Thoracic aorta (tissue), 2 donors: ENCODE measurements around the gene CLDN2. TPM values are rescaled to one million over a fixed set of nuclear protein-coding genes. Genes with fewer than 3 reads are reported as not detected.
"Not testable (repeated sequence)": the region's sequence is repeated elsewhere in the genome, so short reads cannot be mapped to it uniquely, and the experiment has no call there.

Experiments
- ATAC-seq: fragments of 150-250 bp; one replicate; pipeline ENCODE4 v1.8.0; 2017; ENCODE audit warnings: low read depth; ENCODE audit not compliant: insufficient number of reproducible peaks, low FRiP score
- DNase-seq: peaks from one replicate; pipeline ENCODE4 v3.0.0-alpha.2; 2020; ENCODE audit warnings: low spot score
- H3K27ac ChIP-seq, 2 donors: fragments of 200-600 bp; sonication (generic); 1 replicate in 1 of 2; 2 replicates in 1 of 2; pipeline ENCODE4 v1.5.1; 2016; ENCODE audit warnings: mild to moderate bottlenecking in 2 of 2, moderate library complexity in 2 of 2
- H3K27me3 ChIP-seq: fragments of 200-600 bp; sonication (generic); replicated peaks from 2 replicates; pipeline ENCODE4 v1.6.0; 2016; ENCODE audit warnings: mild to moderate bottlenecking; ENCODE audit not compliant: insufficient read depth
- H3K36me3 ChIP-seq: fragments of 200-600 bp; sonication (generic); one replicate; pipeline ENCODE4 v1.5.1; 2016
- H3K4me1 ChIP-seq, 2 donors: fragments of 200-600 bp; sonication (generic); 1 replicate in 1 of 2; 2 replicates in 1 of 2; pipeline versions ENCODE4 v1.5.1 to v1.6.0; 2016; ENCODE audit warnings: low read depth in 2 of 2, mild to moderate bottlenecking in 1 of 2; ENCODE audit not compliant: control insufficient read depth in 1 of 2
- H3K4me3 ChIP-seq: fragments of 200-600 bp; sonication (generic); 2 replicates; pipeline ENCODE4 v1.5.1; 2016; ENCODE audit warnings: mild to moderate bottlenecking
- H3K9me3 ChIP-seq: fragments of 200-600 bp; sonication (generic); 2 replicates; pipeline ENCODE4 v1.5.1; 2016
- total RNA-seq, 2 donors: library from RNA; depleted of rRNA; stranded (reverse); fragments of >200 nt; gene quantifications; one replicate each; pipeline versions ENCODE4 v1.1.0 to v1.2.3, GENCODE V29; 2016
- TF ChIP-seq, protein P1 (sequence below): fragments of 200-600 bp; sonication (generic); IDR thresholded peaks from one replicate; pipeline ENCODE4 v1.5.1; 2019; ENCODE audit warnings: antibody characterized with exemption

Gene CLDN2, protein sequence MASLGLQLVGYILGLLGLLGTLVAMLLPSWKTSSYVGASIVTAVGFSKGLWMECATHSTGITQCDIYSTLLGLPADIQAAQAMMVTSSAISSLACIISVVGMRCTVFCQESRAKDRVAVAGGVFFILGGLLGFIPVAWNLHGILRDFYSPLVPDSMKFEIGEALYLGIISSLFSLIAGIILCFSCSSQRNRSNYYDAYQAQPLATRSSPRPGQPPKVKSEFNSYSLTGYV
- not detected for total RNA-seq

DNA sequence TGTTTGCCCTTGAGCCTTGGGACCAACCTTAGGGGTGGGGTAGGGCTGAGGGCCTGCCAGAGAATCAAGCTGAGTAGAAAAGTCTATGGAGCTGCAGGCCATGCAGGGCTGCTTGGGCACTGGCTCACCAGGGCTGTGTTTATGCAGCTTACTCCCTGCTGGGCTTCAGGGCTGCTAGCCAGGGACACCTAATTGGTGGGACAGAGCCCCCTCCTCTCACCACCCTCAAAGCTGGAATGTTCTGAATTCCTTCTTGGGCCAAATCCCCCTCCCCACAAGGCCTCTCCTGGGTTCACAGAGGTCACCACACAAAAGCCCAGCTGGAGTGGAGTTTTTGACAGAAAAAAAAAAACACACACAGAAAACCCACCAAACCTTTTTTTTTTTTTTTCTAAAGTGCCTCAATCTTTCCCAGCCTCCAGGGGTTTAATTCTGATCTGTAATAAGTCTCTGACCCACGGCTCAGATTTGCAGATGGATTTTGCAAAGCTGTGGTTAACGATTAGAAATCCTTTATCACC lies at the start of gene CLDN2:
CLDN2 (plus strand) TSS at position 471 of the 521 bp plus-strand sequence. CDS start 7,827 bp downstream, outside the sequence.
- Histone ChIP-seq H3K9me3 (no peaks in the 10 kb centered on the region), H3K27ac (no peak within 1 kb of the TSS), H3K36me3 (no peaks in the 10 kb centered on the region), H3K27me3 (no peaks in the 10 kb centered on the region), H3K4me3 (no peak within 1 kb of the TSS), H3K4me1 (no peaks in the 10 kb centered on the region)
- TF ChIP-seq, protein P1, sequence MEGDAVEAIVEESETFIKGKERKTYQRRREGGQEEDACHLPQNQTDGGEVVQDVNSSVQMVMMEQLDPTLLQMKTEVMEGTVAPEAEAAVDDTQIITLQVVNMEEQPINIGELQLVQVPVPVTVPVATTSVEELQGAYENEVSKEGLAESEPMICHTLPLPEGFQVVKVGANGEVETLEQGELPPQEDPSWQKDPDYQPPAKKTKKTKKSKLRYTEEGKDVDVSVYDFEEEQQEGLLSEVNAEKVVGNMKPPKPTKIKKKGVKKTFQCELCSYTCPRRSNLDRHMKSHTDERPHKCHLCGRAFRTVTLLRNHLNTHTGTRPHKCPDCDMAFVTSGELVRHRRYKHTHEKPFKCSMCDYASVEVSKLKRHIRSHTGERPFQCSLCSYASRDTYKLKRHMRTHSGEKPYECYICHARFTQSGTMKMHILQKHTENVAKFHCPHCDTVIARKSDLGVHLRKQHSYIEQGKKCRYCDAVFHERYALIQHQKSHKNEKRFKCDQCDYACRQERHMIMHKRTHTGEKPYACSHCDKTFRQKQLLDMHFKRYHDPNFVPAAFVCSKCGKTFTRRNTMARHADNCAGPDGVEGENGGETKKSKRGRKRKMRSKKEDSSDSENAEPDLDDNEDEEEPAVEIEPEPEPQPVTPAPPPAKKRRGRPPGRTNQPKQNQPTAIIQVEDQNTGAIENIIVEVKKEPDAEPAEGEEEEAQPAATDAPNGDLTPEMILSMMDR: no peak
- no peak for ATAC-seq
- no peak for DNase-seq

DNA sequence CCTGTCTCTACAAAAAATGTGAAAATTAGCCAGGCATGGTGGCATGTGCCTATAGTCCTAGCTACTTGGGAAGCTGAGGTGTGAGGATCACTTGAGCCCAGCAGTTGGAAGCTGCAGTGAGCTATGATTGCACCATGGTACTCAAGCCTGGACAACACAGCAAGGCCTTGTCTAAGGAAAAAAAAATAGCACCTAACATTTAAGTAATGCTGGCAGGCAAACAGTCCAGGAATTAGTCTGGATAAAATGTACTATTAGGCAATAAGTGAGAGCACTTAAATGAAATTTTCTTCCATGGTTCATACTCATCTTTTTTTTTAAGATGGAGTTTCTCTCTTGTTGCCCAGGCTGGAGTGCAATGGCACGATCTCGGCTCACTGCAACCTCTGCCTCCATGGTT lies 47.4 kb upstream of the CLDN2 start:
- ATAC-seq, H3K9me3 ChIP-seq: not testable (repeated sequence)

DNA sequence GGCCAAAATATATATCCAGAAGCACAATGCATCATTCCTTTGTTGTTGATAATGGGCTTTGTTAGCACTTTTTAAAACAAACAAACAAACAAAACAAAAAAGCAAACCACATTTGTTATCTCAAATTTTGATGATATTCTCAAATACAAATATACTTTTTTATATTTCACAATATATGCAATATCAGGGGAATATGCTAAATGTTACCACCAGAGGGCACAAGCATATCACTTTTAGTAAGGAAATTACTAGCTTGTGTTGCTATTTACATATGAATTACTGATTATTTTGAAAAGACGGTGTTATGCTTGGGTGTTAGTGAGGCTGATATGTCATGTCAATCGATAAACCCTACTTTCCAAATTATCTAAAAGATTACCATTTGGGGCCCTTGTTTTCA lies 46.1 kb upstream of the CLDN2 start:
- DNase-seq (no peak), ATAC-seq (no peak)
- Histone ChIP-seq H3K4me1 (no peaks in the 10 kb centered on the region), H3K27me3 (no peaks in the 10 kb centered on the region), H3K36me3 (no peaks in the 10 kb centered on the region), H3K4me3 (no peak overlapping the region), H3K27ac (no peak overlapping the region), H3K9me3 (no peaks in the 10 kb centered on the region)
- TF ChIP-seq, protein P1: peak; percentile 29

More for the DNA sequence above, 47.4 kb upstream of the CLDN2 start:
- H3K4me1 ChIP-seq, H3K36me3 ChIP-seq, H3K4me3 ChIP-seq, H3K27me3 ChIP-seq, H3K27ac ChIP-seq, DNase-seq: not testable (repeated sequence)

DNA sequence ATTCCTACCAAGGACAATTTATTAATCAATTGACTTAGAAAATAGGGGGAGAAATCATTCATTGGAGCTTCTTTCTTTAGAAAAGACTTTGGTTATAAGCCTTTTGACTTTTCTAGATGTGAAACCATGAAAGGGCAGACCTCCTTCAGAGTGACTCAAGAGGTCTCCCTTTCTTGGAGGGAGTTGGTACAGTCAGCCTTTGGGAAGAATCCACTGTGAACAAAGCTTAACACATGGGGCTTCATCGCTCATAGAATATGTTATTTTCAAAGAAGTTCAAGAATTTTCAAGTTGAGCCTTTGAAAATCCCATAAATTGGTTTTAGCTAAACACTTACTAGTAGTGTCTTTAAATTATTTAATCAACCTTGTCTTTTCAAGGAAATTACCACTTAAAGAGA lies 45.1 kb upstream of the CLDN2 start:
- H3K9me3 ChIP-seq: no peaks in the 10 kb centered on the region
- no peaks in the 10 kb centered on the region for H3K36me3 ChIP-seq
- ATAC-seq: no peak
- no peak for DNase-seq
- H3K4me3 ChIP-seq: no peak overlapping the region
- TF ChIP-seq, protein P1: no peak
- no peak overlapping the region for H3K27ac ChIP-seq
- H3K27me3 ChIP-seq: no peaks in the 10 kb centered on the region
- H3K4me1 ChIP-seq: no peaks in the 10 kb centered on the region

DNA sequence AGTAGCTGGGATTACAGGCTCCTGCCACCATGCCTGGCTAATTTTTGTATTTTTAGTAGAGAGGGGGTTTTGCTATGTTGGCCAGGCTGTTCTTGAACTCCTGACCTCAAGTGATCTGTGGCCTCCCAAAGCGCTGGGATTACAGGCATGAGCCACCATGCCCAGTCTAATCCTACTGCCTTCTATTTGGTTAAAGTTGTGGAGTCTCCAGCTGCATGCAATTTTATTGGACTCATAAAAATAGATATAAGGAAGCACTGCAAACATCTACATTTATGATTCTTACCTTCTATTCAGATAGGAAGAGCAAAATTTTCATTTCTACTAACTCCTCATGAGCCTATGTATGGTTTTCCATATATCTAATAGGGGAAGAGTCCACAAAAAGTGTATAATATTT lies 30.7 kb upstream of the CLDN2 start:
- no peaks in the 10 kb centered on the region for H3K9me3 ChIP-seq
- DNase-seq (no peak), ATAC-seq (no peak)
- H3K4me3 ChIP-seq: no peak overlapping the region
- no peaks in the 10 kb centered on the region for H3K27me3 ChIP-seq
- H3K27ac ChIP-seq: no peak overlapping the region
- TF ChIP-seq, protein P1: no peak
- H3K4me1 ChIP-seq: no peaks in the 10 kb centered on the region
- no peaks in the 10 kb centered on the region for H3K36me3 ChIP-seq
